Upper lobe of left lung (tissue), 4 donors: ENCODE results near the gene CEP128.

Experiments used
- EP300 ChIP-seq, 4 donors: sonication (generic); formaldehyde crosslinking; IDR thresholded peaks; one replicate each; pipeline ENCODE4 v1.5.1; 2017; ENCODE audit warnings: antibody characterized with exemption in 4 of 4, control low read depth in 2 of 4
- POLR2AphosphoS5 ChIP-seq, 2 donors: sonication (generic); formaldehyde crosslinking; IDR thresholded peaks; one replicate each; pipeline ENCODE4 v1.5.1; 2017; ENCODE audit warnings: antibody characterized with exemption in 2 of 2
- TF ChIP-seq, protein P1 (sequence below), 6 experiments: fragments of 450-650 bp in 4 of 6; fragments of 200-600 bp in 2 of 6; sonication (generic) in 2 of 6; IDR thresholded peaks; one replicate each; pipeline ENCODE4 v1.5.1; 2016 to 2019; ENCODE audit warnings: antibody characterized with exemption in 6 of 6

DNA sequence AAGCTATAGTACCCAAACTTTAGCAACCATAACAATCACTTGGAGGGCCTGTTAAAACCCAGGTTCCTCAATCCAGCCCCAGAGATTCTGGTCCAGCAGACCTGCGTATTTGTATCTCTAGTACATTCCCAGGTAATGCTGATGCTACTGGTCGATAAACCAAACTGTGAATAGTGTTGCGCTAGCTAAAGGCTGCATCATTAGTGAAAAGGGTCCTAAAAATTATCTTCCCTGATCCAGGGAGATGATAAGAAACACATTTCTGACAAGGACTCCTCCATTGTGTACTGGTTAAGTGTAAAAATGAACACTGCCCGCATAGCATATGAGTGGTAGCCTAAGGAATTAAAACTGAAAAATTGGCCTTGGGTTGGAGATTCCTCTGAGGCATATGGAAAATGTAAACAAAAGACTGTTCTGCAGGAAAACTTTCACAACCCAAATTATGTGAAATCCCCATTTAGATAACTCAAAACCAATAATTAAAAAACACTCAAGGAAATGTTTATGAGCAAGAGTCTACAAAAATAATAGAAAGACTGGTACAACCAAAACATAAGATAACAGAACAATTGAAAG lies 322.7 kb downstream of the CEP128 start:
- TF ChIP-seq, protein P1, sequence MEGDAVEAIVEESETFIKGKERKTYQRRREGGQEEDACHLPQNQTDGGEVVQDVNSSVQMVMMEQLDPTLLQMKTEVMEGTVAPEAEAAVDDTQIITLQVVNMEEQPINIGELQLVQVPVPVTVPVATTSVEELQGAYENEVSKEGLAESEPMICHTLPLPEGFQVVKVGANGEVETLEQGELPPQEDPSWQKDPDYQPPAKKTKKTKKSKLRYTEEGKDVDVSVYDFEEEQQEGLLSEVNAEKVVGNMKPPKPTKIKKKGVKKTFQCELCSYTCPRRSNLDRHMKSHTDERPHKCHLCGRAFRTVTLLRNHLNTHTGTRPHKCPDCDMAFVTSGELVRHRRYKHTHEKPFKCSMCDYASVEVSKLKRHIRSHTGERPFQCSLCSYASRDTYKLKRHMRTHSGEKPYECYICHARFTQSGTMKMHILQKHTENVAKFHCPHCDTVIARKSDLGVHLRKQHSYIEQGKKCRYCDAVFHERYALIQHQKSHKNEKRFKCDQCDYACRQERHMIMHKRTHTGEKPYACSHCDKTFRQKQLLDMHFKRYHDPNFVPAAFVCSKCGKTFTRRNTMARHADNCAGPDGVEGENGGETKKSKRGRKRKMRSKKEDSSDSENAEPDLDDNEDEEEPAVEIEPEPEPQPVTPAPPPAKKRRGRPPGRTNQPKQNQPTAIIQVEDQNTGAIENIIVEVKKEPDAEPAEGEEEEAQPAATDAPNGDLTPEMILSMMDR (IDR thresholded peaks at IDR 0.05) = no peak
- TF ChIP-seq POLR2AphosphoS5 (IDR thresholded peaks at IDR 0.05) = no peak
- no peak for TF ChIP-seq EP300 (IDR thresholded peaks at IDR 0.05)
